GM18909 (cell line): Measurements from ENCODE around the gene BDKRB2.

Source experiments
- ATAC-seq: cut with Tn5 transposase; IDR thresholded peaks from one replicate; pipeline ENCODE4 v1.9.1; 2021; ENCODE audit warnings: mild to moderate bottlenecking; ENCODE audit not compliant: unreplicated experiment, poor library complexity

Gene BDKRB2

GRCh38 chr14:96173636-96174475 lies 30.8 kb upstream of the BDKRB2 start:
- ATAC-seq: no peak

- no peak for ATAC-seq
Observed at GRCh38 chr14:96176275-96176674, 28.4 kb upstream of the BDKRB2 start.

- no peak for ATAC-seq
Observed at GRCh38 chr14:96176811-96177211, 27.8 kb upstream of the BDKRB2 start.

DNA sequence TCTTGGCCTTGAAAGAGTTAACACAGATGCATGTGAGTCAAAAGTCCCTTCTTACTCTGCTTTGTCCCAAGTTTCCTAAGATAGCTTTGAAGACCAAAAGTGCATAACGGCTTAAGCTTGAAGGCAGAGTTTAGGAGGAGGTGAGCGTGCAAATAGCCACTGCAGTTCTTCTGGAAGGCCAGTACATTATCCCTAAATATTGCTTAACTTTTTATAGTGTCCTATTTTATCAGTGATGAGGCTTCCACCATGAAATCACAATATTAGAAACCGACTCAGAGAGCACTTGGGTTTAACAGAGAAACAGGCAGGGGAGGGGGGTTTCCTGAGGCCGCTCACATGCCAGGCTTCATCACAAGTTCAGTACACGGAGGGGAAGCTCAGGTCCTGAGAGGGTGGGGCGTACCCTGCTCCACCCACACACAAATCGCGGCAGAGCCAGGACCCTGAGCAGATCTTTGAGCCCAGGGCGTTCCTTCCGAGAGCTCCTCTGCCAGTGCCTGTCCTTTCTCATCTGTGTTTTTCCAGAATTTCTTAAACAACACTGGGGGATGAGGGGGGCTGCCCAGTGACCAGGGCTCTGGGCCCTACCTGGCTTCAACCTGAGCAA lies 26.8 kb upstream of the BDKRB2 start:
- no peak for ATAC-seq

GRCh38 chr14:96178461-96179321 lies 25.9 kb upstream of the BDKRB2 start:
- ATAC-seq: no peak

- ATAC-seq: no peak
Observed at GRCh38 chr14:96180043-96180874, 24.4 kb upstream of the BDKRB2 start.

DNA sequence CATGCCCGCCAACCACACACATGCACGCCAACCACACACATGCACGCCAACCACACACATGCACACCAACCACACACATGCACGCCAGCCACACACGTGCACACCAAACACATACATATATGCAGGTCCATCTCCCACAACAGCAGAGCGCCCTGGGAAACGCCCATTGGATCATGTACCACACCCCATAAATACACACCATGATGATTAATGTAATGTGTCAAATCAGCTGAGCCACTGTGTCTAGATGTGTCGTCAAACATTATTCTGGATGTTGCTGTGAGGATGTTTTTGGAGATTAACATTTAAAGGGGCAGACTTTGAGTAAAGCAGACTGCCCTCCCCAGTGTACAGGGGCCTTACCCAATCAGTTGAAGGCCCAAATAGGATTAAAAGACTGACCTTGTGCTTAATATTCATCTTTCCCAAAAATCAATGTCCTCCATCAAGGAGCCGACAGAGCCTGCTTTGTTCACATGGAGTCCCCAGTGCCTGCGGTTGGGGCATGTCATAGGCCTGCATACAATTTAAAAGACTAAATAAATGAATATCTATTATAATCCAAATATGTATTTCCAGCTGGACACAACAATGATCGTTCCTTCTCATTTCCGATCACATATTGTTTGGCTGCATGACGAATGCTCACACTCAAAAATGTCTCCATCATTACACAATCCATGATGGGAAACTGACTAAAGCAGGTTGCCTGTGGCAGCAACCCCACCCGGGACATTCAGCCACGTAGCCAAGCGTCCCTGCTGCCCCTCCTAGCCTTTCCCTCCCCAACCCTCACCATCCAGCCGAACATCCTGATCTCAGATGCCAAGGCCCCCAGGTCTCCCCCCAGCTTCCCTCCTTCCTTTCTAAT lies 23.2 kb upstream of the BDKRB2 start:
- ATAC-seq: no peak

GRCh38 chr14:96182546-96182945 lies 22.1 kb upstream of the BDKRB2 start:
- ATAC-seq: no peak

- ATAC-seq: no peak
Observed at GRCh38 chr14:96184737-96185136, 19.9 kb upstream of the BDKRB2 start.

GRCh38 chr14:96187216-96188031 lies 17.2 kb upstream of the BDKRB2 start:
- ATAC-seq: no peak

DNA sequence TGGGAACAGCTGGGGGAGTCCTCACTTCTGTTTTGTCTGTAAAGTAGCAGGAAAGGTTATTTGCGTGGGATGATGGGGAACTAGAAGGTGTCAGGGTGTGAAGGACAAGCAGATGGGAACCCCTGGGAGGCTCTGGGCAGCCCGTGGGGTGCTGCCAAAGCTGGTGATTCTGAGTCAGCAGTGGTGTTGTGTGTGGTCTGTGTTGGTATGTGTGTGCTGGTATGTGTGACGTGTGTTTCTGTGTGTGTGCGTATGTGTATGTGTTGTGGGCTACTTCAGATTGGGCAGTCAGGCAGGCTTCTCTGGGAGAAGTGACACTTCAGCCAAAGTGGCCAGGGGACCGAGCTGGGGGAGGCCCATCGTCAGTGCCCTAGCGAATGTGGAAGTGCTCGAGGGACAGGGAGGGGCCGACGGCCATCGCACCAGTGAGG lies 15.3 kb upstream of the BDKRB2 start:
- ATAC-seq: no peak

- ATAC-seq: no peak
Observed at GRCh38 chr14:96191353-96191752, 13.3 kb upstream of the BDKRB2 start.

GRCh38 chr14:96191841-96192462 lies 12.7 kb upstream of the BDKRB2 start:
- no peak for ATAC-seq

DNA sequence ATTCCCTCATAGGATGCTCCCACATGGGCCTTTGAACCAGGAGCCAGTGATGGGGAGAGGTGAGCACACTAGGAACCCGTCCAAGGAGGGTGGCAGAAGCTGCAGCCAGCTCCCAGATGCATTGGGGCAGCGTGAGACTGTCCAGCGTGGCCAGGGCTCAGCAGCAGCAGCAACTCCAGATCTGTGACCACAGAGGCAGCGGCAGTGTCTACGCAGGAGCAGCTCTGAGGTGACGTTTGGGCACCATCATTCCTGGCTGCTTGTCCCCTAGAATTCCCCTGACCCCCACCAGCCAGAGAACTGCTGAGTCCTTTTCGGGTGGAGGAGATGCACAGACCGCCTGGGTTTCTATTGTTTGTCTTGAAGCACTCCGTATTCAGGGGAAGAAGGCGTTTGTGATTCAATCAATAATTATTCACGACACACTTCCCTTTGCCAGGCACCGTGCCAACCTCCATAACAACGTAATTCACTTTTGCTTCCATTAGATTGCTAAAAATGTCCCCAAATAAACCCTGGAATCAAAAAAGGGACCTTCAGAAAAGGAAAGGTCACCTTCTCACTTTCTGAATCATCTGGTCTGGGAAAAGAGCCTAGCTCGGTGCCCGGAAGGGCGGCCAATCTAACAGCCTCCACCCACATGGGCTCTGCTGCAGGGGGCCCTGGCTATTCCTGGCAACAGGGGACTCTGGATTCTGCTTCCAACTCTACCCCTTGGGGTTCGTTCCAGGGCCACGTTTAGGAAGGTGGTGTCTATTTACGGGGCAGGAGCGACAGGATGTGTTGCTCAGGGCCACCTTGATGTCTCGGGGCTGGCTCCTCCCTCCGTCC lies 11.4 kb upstream of the BDKRB2 start:
- no peak for ATAC-seq

DNA sequence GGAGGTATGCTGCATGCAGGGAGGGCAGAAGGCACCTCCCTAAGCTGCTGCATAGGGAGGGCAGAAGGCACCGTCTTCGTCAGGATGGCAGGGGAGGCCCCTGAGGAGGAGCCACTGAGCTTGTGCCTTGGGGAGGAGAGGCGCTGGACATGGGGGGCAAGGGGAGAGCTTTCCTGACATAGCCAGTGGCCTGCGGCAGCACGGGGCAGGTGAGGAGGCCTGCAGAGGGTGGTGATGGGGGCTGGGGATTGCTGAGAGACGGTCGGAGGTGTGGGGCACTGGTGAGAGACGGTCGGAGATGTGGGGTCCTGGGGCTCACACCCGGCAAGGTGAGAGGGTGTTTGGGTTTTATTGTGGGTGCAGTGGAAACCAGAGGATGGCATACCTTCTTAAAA lies 10.4 kb upstream of the BDKRB2 start:
- ATAC-seq: no peak

- no peak for ATAC-seq
Observed at GRCh38 chr14:96194657-96195431, 9.8 kb upstream of the BDKRB2 start.
